HL-60 (cell line): ENCODE data around the gene CCSER1.

Experiments used
- DNase-seq, 2 experiments: peaks; one replicate each; pipeline ENCODE4 v3.0.0-alpha.2; 2010 to 2020; ENCODE audit warnings: low read depth in 1 of 2, low spot score in 1 of 2
- H3K27ac ChIP-seq: fragments of 250-450 bp; sonication (Bioruptor Pico); replicated peaks from 2 replicates; pipeline ENCODE4 v1.5.1; 2020; ENCODE audit warnings: mild to moderate bottlenecking, moderate library complexity
- H3K27me3 ChIP-seq: fragments of 250-450 bp; sonication (Bioruptor Pico); 2 replicates; pipeline ENCODE4 v1.5.1; 2021; ENCODE audit warnings: mild to moderate bottlenecking, moderate library complexity; ENCODE audit not compliant: insufficient read depth, poor library complexity, severe bottlenecking
- H3K4me3 ChIP-seq: replicated peaks from 2 replicates; pipeline ENCODE4 v1.5.1; 2011; ENCODE audit warnings: mild to moderate bottlenecking, control low read depth, low read length; ENCODE audit not compliant: insufficient read depth
- GABPA ChIP-seq: IDR thresholded peaks from 2 replicates; pipeline ENCODE4 v1.6.1; 2012; ENCODE audit warnings: low read depth
- POLR2AphosphoS5 ChIP-seq: IDR thresholded peaks from 2 replicates; pipeline ENCODE4 v1.6.1; 2012; ENCODE audit warnings: low read depth
- SPI1 ChIP-seq: IDR thresholded peaks from 2 replicates; pipeline ENCODE4 v1.6.1; 2012; ENCODE audit warnings: low read depth, mild to moderate bottlenecking, borderline replicate concordance
- TF ChIP-seq, protein P1 (sequence below): IDR thresholded peaks from 2 replicates; pipeline ENCODE4 v1.6.1; 2012; ENCODE audit warnings: low read depth; ENCODE audit not compliant: insufficient replicate concordance
- TF ChIP-seq, protein P2 (sequence below): IDR thresholded peaks from one replicate; pipeline ENCODE4 v1.5.1; 2011; ENCODE audit warnings: low read length, control low read depth, inconsistent platforms; ENCODE audit not compliant: insufficient read depth

Gene CCSER1

DNA sequence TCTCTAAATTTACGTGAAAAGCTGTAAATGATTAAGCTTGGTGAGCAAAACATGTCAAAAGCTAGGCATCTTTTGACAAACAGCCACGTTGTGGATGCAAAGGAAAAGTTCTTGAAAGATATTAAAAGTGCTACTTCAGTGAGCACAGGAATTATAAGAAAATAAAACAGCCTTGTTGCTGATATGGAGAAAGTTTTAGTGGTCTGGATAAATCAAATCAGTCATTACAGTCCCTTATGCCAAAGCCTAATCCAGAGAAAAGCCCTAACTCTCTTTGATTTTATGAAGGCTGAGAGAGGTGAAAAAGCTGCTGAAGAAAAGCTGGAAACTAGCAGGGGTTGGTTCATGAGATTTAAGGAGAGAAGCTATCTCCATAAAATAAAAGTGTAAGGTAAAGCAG is 487.2 kb downstream of the CCSER1 start:
- Histone ChIP-seq H3K4me3 (no peak overlapping the region), H3K27ac (no peak overlapping the region), H3K27me3 (no peaks in the 10 kb centered on the region)
- TF ChIP-seq, protein P1, sequence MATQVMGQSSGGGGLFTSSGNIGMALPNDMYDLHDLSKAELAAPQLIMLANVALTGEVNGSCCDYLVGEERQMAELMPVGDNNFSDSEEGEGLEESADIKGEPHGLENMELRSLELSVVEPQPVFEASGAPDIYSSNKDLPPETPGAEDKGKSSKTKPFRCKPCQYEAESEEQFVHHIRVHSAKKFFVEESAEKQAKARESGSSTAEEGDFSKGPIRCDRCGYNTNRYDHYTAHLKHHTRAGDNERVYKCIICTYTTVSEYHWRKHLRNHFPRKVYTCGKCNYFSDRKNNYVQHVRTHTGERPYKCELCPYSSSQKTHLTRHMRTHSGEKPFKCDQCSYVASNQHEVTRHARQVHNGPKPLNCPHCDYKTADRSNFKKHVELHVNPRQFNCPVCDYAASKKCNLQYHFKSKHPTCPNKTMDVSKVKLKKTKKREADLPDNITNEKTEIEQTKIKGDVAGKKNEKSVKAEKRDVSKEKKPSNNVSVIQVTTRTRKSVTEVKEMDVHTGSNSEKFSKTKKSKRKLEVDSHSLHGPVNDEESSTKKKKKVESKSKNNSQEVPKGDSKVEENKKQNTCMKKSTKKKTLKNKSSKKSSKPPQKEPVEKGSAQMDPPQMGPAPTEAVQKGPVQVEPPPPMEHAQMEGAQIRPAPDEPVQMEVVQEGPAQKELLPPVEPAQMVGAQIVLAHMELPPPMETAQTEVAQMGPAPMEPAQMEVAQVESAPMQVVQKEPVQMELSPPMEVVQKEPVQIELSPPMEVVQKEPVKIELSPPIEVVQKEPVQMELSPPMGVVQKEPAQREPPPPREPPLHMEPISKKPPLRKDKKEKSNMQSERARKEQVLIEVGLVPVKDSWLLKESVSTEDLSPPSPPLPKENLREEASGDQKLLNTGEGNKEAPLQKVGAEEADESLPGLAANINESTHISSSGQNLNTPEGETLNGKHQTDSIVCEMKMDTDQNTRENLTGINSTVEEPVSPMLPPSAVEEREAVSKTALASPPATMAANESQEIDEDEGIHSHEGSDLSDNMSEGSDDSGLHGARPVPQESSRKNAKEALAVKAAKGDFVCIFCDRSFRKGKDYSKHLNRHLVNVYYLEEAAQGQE, result no peak
- TF ChIP-seq SPI1, result no peak
- DNase-seq, result no peak

DNA sequence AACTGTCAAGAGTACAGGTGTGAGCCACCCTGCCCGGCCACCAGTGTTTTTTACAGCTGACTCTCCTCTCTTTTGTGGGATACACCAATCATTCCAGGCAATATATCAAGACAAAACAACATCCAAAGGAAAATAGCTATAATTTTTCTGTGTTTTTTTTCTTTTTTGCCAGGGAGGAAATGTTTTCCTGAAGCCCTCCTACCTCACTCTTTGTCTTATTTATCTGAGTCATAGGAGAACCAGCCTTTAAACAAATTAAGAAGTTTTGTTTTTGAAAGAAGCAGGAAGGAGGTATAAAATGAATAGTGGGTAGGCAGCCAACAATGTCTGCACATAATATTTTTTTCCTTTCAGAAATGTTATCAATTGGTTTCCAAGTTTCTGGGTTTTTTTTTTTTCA is 493.9 kb downstream of the CCSER1 start:
- H3K27me3 ChIP-seq, result no peaks in the 10 kb centered on the region
- DNase-seq, result no peak
- TF ChIP-seq, protein P1, result no peak
- TF ChIP-seq POLR2AphosphoS5, result no peak

DNA sequence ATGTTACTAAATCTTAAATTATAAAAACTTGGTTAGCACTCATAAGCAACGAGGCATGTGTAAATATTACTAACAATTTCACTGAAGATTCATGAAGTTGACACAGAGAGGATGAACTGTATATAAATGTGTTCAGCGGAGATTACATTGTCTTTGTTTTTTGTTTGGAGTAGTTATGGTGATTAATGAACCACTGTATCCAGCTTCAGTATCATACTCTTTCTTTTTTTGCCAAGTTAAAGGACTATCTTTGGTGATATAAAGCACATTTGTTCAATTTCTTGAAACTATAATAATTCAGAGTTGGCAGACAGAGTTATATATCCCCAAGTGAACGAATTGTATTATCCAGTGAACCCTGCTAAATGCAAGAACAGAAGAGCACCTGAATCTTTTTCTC is 497.6 kb downstream of the CCSER1 start:
- DNase-seq, result no peak
- Histone ChIP-seq H3K27ac (no peak overlapping the region), H3K27me3 (no peaks in the 10 kb centered on the region), H3K4me3 (no peak overlapping the region)
- TF ChIP-seq POLR2AphosphoS5, result no peak
- TF ChIP-seq, protein P2, sequence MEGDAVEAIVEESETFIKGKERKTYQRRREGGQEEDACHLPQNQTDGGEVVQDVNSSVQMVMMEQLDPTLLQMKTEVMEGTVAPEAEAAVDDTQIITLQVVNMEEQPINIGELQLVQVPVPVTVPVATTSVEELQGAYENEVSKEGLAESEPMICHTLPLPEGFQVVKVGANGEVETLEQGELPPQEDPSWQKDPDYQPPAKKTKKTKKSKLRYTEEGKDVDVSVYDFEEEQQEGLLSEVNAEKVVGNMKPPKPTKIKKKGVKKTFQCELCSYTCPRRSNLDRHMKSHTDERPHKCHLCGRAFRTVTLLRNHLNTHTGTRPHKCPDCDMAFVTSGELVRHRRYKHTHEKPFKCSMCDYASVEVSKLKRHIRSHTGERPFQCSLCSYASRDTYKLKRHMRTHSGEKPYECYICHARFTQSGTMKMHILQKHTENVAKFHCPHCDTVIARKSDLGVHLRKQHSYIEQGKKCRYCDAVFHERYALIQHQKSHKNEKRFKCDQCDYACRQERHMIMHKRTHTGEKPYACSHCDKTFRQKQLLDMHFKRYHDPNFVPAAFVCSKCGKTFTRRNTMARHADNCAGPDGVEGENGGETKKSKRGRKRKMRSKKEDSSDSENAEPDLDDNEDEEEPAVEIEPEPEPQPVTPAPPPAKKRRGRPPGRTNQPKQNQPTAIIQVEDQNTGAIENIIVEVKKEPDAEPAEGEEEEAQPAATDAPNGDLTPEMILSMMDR, result no peak
- TF ChIP-seq, protein P1, result no peak

More for the DNA sequence above, 493.9 kb downstream of the CCSER1 start:
- Histone ChIP-seq H3K4me3 (no peak overlapping the region), H3K27ac (no peak overlapping the region)

DNA sequence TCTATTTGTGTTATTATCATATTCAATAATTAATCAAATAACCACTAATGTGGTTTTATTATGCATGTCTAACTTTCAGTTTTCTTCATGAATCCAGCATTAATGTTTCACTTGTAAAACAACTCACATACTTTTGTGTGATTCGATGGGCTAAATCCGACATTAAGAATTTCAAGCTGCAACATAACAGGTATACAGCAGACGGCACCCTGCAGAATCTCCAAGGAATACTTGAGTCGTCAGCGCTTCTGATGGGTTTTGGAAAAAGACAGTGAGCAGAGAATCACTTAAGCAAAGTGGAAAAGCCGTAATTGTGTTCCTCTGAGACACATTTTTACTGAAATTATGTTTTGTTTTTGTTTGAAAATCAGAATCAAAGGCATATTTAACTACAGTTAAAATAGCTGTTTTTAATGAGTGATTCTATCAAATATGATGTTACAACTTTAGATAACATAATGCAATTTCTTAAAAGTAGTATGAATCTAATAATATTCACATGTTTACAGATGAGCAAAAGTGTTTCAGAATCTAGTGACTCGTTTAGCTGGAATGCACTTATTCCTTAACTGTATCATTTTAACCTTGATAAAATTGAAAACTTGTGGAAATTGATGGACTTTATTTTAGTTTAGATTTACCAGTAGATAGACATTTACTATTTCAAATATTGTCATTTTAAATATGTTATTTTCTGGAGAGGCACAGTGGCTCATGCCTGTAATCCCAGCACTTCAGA is 514.8 kb downstream of the CCSER1 start:
- Histone ChIP-seq H3K4me3 (no peak overlapping the region), H3K27ac (no peak overlapping the region), H3K27me3 (no peaks in the 10 kb centered on the region)
- no peak for TF ChIP-seq GABPA
- TF ChIP-seq, protein P2, result no peak
- no peak for TF ChIP-seq POLR2AphosphoS5
- TF ChIP-seq SPI1, result no peak
- TF ChIP-seq, protein P1, result no peak
- no peak for DNase-seq
